K562 (cell line): Measurements from ENCODE around the gene UBE2J2. TPM values are rescaled to one million over a fixed set of nuclear protein-coding genes. Genes with fewer than 3 reads are reported as not detected.

Experiments
- ARID4B ChIP-seq: sonication (generic); formaldehyde crosslinking; IDR thresholded peaks from 2 replicates; pipeline ENCODE4 v1.8.0; 2022; ENCODE audit warnings: mild to moderate bottlenecking, missing genetic modification reagents
- ARNT ChIP-seq, 2 experiments: fragments of 450-650 bp; IDR thresholded peaks; 2 replicates each; pipeline ENCODE4 v1.6.1; 2016; ENCODE audit warnings: mild to moderate bottlenecking in 1 of 2
- ATF7 ChIP-seq: fragments of 450-650 bp; IDR thresholded peaks from 2 replicates; pipeline ENCODE4 v1.7.1; 2014; ENCODE audit warnings: mild to moderate bottlenecking, moderate library complexity
- BRD4 ChIP-seq: fragments of 200-600 bp; sonication (generic); IDR thresholded peaks from 2 replicates; pipeline ENCODE4 v1.6.1; 2017; ENCODE audit warnings: inconsistent platforms
- CREM ChIP-seq: IDR thresholded peaks from 2 replicates; pipeline ENCODE4 v1.6.1; 2014; ENCODE audit warnings: antibody characterized with exemption, low read depth
- E2F3 ChIP-seq: fragments of 250-450 bp; sonication (Bioruptor Pico); IDR thresholded peaks from 2 replicates; pipeline ENCODE4 v1.4.0; 2020; ENCODE audit warnings: mild to moderate bottlenecking
- E2F5 ChIP-seq: sonication (generic); formaldehyde crosslinking; IDR thresholded peaks from 2 replicates; pipeline ENCODE4 v1.8.0; 2022; ENCODE audit warnings: mild to moderate bottlenecking, missing genetic modification reagents
- EGR1 ChIP-seq: fragments of 450-650 bp; conservative IDR thresholded peaks from 2 replicates; pipeline ENCODE4 v1.6.1; 2017; ENCODE audit warnings: mild to moderate bottlenecking
- GABPA ChIP-seq: fragments of 200-800 bp; sonication (Bioruptor generic); conservative IDR thresholded peaks from 2 replicates; pipeline ENCODE4 v1.6.1; 2016; ENCODE audit warnings: low read depth, missing genetic modification characterization, missing compliant biosample characterization
- HEY1 ChIP-seq: fragments of 250-450 bp; sonication (Bioruptor Pico); IDR thresholded peaks from 2 replicates; pipeline ENCODE4 v1.5.0; 2020; ENCODE audit warnings: mild to moderate bottlenecking, moderate library complexity, borderline replicate concordance
- MEF2D ChIP-seq: conservative IDR thresholded peaks from 2 replicates; pipeline ENCODE4 v1.6.1; 2016; ENCODE audit warnings: low read depth, missing genetic modification characterization, missing compliant biosample characterization
- SLC30A9 ChIP-seq: fragments of 250-450 bp; sonication (Bioruptor Pico); IDR thresholded peaks from 2 replicates; pipeline ENCODE4 v1.8.0; 2022; ENCODE audit warnings: mild to moderate bottlenecking, moderate library complexity
- SMAD4 ChIP-seq: fragments of 250-450 bp; sonication (Bioruptor Pico); conservative IDR thresholded peaks from 2 replicates; pipeline ENCODE4 v1.8.0; 2021; ENCODE audit warnings: inconsistent platforms, mild to moderate bottlenecking, moderate library complexity
- VEZF1 ChIP-seq: fragments of 200-800 bp; sonication (Bioruptor generic); IDR thresholded peaks from 2 replicates; pipeline ENCODE4 v1.6.1; 2017; ENCODE audit warnings: missing genetic modification characterization, missing compliant biosample characterization
- ZBTB7A ChIP-seq: IDR thresholded peaks from 2 replicates; pipeline ENCODE4 v1.6.1; 2011; ENCODE audit warnings: low read depth, mild to moderate bottlenecking, low read length, moderate library complexity, borderline replicate concordance; ENCODE audit not compliant: control insufficient read depth
- ZFP1 ChIP-seq: fragments of 450-650 bp; formaldehyde crosslinking; IDR thresholded peaks from 2 replicates; pipeline ENCODE4 v1.4.0; 2020; ENCODE audit warnings: mild to moderate bottlenecking, mixed read lengths
- ZNF134 ChIP-seq: fragments of 250-450 bp; sonication (Bioruptor Pico); conservative IDR thresholded peaks from 2 replicates; pipeline ENCODE4 v1.4.0; 2020
- ZNF274 ChIP-seq: IDR thresholded peaks from 2 replicates; pipeline ENCODE4 v1.6.1; 2011; ENCODE audit warnings: low read depth, mild to moderate bottlenecking, low read length, moderate library complexity, borderline replicate concordance
- ZNF764 ChIP-seq: fragments of 250-450 bp; sonication (Bioruptor Pico); IDR thresholded peaks from 2 replicates; pipeline ENCODE4 v1.4.0; 2020; ENCODE audit warnings: low read depth, mild to moderate bottlenecking, moderate library complexity
- polyA plus RNA-seq, 8 experiments: library from polyadenylated mRNA; depleted of rRNA in 4 of 8; stranded (reverse) in 5 of 8; unstranded in 3 of 8; fragments of >200 nt; fragmentation: Nextera tagmentation in 2 of 8; fragmentation: Illumina TruSeq in 1 of 8; extraction: Ambion mirVana in 2 of 8; extraction: Trizol in 1 of 8; gene quantifications; 2 replicates each; pipeline versions ENCODE4 v1.2.1 to v1.2.3, GENCODE V29; 2011 to 2014; ENCODE audit warnings: inconsistent platforms in 1 of 8, missing spikeins in 1 of 8
- total RNA-seq, 7 experiments: library from RNA; depleted of rRNA in 6 of 7; stranded (reverse); fragments of >200 nt in 6 of 7; fragmentation: Illumina TruSeq in 2 of 7; extraction: Trizol in 2 of 7; gene quantifications; 2 replicates each; pipeline versions ENCODE4 v1.2.1 to v1.2.3, GENCODE V29; 2011 to 2021; ENCODE audit warnings: low replicate concordance in 1 of 7

Gene UBE2J2
- total and polyA plus RNA-seq, 9 of the 15 experiments (the other 6 are each of a cell fraction or from before 2014, with no cell fraction given): 0.93 to 112 (median 75.5) TPM

- TF ChIP-seq SMAD4: no peak
- TF ChIP-seq ZNF274: no peak
- TF ChIP-seq ZFP1 (CRISPR knock-in tag): no peak
- no peak for TF ChIP-seq HEY1 (CRISPR knock-in tag)
- no peak for TF ChIP-seq ZNF764 (CRISPR knock-in tag)
- TF ChIP-seq SLC30A9 (CRISPR knock-in tag): no peak
- no peak for TF ChIP-seq ATF7
- peak; percentile 6; the same call in 1 of the 2 replicates for TF ChIP-seq CREM
- peak; percentile 41; the same call in 1 of the 2 replicates for TF ChIP-seq ZBTB7A
- TF ChIP-seq BRD4: no peak
- no peak for TF ChIP-seq GABPA (tag)
- no peak for TF ChIP-seq E2F5 (CRISPR knock-in tag)
- TF ChIP-seq ARNT (IDR thresholded peaks at IDR 0.05): no peak
- TF ChIP-seq VEZF1: peak; percentile 48; the same call in 1 of the 2 replicates
- TF ChIP-seq EGR1: 0 out of 2 replicates have a peak, but pooled peaks have one; percentile 27
- TF ChIP-seq ARID4B (CRISPR knock-in tag): peak; percentile 59
- no peak for TF ChIP-seq E2F3 (CRISPR knock-in tag)
- TF ChIP-seq ZNF134 (CRISPR knock-in tag): no peak
- TF ChIP-seq MEF2D (tag): no peak
Measured at GRCh38 chr1:1293263-1294249, 19.9 kb upstream of the UBE2J2 start (continued).
